ENCODE data around the gene MYPN.

DNA sequence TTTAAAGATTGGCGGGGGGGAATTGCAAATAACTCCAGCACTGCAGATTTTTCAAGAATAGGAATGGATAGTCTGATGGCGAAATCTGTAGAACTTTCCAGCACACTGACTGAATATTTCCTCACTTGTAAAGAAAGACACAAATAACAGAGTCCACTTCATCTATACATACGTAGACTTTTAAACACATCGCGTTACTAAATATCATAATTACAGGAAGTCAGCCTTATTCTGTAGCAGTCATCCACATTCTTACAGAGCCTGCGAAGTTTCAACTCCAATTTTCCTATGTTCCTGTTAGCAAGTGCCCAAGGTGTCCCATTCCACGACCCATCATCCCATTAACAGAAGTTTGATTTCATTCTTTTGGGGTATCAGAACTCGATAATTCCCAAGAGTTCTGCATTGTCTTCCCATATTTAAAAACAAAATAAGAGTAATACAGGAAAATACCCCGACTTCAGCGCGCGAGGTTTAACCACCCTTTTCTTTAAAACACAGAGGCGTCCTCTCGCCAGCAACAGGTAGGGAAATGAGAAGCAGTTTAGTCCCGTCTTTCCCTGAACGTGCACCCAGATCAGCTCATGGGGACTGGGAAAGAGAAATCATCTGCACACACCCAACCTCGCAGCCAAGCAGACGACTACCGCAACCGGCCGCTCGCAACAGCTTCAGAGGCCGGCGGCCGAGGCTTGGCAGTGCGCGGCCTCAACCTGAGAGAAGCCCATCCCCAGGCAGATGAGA, 35.1 kb upstream of the MYPN start:
- no peak for TF ChIP-seq TAF1 (IDR thresholded peaks at IDR 0.05; ENCODE audit: borderline replicate concordance, insufficient read depth, low read length)
- TF ChIP-seq FOXP2 (optimal IDR thresholded peaks at IDR 0.05; ENCODE audit: borderline replicate concordance, extremely low read depth, extremely low read length, insufficient read depth): no peak
- TF ChIP-seq, protein P1, sequence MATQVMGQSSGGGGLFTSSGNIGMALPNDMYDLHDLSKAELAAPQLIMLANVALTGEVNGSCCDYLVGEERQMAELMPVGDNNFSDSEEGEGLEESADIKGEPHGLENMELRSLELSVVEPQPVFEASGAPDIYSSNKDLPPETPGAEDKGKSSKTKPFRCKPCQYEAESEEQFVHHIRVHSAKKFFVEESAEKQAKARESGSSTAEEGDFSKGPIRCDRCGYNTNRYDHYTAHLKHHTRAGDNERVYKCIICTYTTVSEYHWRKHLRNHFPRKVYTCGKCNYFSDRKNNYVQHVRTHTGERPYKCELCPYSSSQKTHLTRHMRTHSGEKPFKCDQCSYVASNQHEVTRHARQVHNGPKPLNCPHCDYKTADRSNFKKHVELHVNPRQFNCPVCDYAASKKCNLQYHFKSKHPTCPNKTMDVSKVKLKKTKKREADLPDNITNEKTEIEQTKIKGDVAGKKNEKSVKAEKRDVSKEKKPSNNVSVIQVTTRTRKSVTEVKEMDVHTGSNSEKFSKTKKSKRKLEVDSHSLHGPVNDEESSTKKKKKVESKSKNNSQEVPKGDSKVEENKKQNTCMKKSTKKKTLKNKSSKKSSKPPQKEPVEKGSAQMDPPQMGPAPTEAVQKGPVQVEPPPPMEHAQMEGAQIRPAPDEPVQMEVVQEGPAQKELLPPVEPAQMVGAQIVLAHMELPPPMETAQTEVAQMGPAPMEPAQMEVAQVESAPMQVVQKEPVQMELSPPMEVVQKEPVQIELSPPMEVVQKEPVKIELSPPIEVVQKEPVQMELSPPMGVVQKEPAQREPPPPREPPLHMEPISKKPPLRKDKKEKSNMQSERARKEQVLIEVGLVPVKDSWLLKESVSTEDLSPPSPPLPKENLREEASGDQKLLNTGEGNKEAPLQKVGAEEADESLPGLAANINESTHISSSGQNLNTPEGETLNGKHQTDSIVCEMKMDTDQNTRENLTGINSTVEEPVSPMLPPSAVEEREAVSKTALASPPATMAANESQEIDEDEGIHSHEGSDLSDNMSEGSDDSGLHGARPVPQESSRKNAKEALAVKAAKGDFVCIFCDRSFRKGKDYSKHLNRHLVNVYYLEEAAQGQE (IDR thresholded peaks at IDR 0.05; ENCODE audit: insufficient read depth in 1 of 2, low read depth in 2 of 2, low read length in 2 of 2): no peak
- no peak for TF ChIP-seq POLR2AphosphoS5 (IDR thresholded peaks at IDR 0.05; ENCODE audit: low read depth, low read length)
- TF ChIP-seq SIN3A (IDR thresholded peaks at IDR 0.05; ENCODE audit: borderline replicate concordance, insufficient read depth, low read length): 0 out of 2 replicates have a peak, but pooled peaks have one; percentile 27
